Activated CD4-positive, alpha-beta T cell treated with anti-CD3 and anti-CD28 coated beads for 48 hours (primary cell): Measurements from ENCODE around the gene CNOT3.
A peak's percentile ranks its signal among the peaks of the same experiment; 100 is the strongest.
"Not testable (repeated sequence)": the region's sequence is repeated elsewhere in the genome, so short reads cannot be mapped to it uniquely, and the experiment has no call there.

Source experiments
- DNase-seq: peaks from one replicate; pipeline ENCODE4 v3.0.0-alpha.2; 2020

CNOT3 gene

DNA sequence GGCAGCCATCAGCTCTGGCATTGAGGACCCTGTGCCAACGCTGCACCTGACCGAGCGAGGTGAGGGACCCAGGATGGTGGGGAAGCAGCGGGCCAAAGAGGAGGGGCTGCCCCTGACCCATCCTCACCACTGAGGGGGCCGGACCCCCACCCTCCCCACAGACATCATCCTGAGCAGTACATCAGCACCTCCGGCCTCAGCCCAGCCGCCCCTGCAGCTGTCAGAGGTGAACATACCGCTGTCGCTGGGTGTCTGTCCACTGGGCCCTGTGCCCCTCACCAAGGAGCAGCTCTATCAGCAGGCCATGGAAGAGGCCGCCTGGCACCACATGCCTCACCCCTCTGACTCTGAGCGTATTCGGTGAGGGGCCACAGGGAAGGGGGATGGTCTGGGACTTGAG, 14.7 kb downstream of the CNOT3 start:
- no peak for DNase-seq

DNA sequence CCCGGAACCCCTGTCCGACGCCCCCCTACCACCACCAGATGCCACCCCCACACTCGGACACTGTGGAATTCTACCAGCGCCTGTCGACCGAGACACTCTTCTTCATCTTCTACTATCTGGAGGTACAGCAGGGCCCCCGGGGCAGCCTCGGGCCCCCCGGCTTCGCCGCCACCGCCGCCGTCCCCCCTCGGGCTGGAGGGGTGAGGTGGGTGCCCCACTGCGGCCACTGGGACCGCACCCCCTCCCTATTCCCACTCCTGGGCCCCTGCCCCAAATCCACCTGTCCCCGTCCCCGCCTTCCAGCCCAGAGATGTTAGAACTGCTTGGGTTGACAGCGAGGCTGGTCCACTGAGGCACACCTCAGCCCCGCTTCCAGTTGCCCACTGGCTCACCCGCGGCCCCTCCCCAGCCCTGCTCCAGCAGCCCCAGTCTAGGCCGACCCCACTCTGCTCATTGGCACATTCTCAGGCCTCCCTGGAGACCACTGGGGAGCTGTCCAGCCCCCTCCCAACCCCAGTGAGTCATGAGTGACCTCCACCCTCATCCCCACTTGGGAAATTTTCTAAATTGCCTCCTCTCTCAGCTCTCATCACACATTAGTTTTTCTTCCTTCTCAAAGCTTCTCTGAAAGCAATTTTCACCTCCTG, 15.4 kb downstream of the CNOT3 start:
- no peak for DNase-seq

DNA sequence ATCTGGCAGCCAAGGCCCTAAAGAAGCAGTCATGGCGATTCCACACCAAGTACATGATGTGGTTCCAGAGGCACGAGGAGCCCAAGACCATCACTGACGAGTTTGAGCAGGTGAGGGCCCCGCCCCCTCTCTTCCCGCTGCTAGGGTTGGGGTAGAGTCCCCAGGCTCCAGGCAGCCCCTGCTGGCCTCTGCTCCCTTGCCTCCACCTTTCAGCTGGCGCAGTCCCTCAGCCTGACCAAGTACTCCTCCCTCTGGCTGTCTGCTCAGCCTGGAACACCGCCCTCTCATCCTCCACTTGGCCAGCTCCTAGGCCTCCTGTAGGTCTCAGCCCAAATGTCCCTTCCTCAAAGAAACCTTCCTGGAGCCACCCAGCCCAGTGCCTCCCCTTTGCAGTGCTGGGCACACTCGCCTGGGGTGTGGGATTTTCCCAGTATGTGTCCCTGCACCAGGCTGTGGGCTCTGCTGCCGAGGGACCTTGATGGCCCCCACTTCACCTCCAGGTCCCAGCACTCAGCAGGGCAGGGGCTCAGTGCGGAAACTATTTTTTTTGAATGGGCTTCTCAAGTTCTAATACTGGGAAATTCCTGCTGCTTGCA, 16.3 kb downstream of the CNOT3 start:
- no peak for DNase-seq

DNA sequence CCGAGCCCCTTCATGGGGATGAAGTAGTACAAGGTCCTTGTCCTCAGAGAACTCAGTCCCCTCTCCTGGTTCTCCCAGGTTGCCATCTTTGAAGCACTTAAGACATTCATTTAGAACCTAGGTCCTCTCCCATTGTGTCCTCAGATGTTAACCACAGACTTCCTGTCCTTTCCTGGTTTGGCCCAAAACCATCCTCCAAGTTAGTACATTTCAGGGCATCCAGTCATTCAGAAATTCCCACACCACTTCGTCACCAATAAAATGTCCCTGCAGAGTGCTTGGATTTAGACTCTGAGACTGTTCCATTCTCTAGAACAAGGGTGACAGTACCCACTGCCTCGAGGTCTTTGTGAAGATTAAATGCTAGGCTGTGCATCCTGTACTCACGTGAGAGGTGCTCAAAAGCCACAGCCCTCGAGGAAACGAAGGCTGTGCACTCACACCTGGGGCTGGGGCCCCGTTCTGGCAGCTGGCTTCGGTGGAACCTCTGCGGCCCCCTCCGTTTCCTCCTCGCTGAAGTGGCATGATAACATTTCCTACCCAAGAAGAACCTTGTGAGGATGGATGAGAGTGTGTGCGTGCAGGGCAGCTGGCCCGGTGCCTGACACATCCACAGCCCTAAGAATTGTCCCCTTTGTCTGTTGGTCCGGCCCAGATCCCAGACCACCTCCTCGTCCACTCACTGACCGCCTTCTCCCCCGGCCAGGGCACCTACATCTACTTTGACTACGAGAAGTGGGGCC, 17.2 kb downstream of the CNOT3 start:
- peak; percentile 58 for DNase-seq

DNA sequence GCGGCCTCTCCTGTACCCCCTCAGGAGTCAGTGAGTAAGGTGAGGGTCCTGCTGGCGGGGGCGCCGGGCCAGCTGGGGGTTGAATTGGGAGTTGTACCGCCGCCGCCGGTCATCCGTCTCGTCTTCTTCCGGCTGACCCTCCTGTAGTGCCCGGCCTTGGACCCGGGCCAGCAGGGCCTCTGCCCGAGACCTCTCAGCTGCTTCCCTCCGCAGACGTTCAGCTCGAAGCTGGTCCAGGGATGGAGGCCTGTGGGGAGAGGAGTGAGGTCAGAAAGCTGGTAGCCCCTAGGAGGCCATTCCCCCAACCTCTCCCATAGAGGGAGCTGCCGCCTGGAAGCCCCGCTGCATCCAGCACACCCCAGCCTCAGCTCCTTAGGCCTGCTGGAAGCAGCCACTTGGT, 18.1 kb downstream of the CNOT3 start:
- DNase-seq, result no peak

DNA sequence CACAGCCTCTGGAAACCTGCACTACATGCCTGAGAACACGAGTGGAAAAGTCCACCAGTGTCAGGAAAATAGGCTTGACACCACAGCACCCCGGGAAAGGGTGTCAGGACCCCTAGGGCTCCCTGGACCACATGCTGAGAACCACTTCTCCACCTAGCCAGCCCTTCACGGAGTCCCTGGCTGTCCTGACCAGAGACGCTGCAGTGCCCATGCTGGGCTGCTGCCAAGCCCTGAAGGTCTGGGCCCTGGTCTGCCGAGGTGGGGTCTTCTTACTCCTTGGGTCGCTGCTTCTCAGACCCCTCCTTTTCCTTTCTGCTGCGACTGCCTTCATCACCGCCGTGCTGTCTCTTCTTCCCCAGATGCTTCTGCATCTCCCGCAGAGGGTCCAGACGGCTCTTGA, 18.9 kb downstream of the CNOT3 start:
- no peak for DNase-seq

DNA sequence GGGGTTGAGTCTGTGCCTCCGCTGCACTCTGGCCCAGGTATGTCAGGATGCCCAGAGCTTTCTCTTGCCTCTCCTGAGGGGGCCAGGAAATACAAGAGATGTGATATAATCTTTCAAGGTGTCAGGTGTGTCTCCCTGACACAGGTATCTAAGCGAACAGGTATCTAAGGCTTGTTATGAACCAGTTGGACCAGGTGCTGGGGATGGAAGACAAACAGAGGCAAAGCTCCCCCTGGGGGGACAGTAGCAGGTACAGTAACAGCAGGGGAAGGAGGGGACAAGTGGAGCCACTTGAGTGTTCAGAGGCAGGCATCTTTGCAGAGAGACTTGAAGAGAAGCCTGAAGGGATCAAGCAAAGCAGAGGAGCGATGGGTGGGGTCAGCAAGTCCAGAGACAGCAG, 19.4 kb downstream of the CNOT3 start:
- no peak for DNase-seq

DNA sequence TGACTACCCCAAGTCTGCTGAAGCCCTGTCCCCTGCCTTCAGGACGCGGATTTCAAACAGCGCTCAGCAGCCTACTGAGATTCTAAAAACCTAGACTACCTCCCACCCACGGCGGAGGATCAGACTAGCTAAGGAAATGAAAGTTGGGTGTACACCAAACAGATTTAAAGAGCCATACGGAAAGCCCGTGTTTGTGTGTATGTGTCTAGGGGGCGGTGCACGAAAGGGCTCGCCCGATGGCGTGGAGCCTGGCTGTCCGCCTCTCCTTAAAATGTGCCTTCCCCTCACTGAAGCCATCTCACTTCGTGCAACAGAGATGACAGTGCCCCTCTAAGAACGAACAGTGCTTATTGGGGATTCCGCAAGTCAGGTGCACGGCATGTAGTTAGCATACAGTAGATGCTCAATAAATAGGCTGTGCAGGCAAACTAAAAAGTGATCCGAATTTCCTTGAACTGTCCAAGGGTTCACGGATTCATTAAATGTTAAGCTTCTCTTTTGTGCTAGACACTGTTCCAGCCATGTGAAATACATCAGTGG, 21.3 kb downstream of the CNOT3 start:
- DNase-seq, result peak; percentile 58

DNA sequence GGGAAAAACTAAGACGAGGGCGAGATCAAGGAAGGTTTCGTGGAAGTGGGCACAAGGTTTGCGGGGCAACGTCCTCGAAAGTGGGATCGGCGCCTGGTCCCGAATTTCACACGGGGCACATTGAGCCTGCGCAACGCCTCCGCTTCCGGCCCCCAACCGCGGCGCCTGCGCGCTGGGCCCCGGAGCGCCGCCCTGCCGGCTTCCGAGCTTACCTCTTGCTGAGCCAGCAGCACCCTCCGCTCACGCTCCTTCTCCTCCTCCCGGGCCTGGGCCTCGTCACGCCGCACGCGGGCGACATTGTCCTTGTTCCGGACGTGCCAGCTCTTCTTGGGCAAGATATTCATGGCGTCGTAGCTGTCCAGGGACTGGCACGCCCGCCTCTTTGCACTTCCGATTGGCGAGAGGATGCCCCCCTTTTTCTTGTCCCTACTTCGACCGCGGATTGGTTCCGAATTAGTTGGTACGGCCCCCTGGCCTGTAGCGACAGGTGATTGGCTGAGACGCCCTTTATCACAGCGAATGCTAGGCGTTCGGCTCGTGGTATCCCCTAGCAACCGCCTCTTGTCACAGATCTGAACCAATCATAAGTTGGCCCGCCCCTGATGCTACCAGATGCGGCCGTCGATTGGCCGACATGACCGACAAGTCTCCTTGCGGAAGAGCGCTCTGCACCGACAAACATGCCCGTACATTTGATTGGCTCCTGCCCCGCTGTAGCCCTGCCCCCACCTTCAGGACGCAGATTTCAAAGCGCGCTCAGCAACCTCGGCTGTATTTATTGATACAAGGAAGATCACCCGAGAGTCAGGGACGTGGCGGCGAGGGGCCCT, 22.0 kb downstream of the CNOT3 start, which contains the start of gene LENG1:
LENG1 (minus strand) TSS at position 370 of the 830 bp plus-strand sequence; CDS start at position 344, 26 bp downstream.
- peak; percentile 99 for DNase-seq

DNA sequence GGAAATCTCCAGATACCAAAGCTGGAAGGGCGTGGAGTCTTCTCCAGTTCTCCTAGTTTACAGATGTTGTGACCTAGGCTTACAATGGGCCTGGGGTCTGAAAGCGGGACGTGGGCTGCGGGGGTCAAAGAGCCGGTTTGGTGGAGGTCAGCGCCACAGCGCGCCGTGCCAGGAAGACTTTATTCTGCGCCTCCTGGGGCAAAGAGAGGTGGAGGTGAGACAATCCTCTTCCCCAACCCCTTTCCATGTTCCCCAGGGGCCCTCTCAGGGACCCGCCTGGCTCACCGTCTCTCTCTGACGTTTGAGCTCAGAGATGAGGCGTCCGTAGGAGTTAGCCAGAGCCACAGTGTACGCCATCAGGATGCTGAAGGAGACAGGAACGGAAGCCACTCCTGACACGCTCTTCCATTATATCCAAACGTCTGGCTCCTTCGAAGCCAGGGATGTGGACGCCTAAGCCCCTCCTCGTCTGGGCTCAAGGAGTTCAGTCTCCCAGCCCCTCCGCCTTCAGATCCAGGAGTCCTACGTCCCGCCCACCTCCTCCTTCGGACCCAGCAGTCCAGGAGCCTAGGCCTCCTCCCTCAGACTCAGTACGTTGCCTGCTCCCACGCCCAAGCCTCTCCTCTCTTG, 22.7 kb downstream of the CNOT3 start:
- peak; percentile 22 for DNase-seq

DNA sequence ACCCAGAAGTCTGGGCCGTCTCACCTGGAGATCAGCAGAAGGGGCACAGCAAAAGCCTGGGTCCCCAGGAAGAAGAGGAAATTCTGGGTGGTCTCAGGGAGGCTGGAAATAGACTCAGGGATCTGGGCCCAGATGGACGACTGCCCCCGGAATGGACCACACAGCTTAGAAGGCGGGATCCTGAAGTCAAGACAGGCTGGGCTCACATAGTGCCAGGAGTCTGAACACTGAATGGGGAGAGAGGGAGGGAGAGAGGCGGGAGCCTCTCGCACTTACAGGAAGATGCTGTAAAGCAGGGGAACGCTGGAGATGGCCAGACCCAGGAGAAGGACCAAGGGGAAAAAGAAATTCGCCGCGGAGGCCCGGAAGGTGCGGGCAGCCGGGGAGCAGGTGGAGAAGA, 23.3 kb downstream of the CNOT3 start:
- DNase-seq, result no peak

DNA sequence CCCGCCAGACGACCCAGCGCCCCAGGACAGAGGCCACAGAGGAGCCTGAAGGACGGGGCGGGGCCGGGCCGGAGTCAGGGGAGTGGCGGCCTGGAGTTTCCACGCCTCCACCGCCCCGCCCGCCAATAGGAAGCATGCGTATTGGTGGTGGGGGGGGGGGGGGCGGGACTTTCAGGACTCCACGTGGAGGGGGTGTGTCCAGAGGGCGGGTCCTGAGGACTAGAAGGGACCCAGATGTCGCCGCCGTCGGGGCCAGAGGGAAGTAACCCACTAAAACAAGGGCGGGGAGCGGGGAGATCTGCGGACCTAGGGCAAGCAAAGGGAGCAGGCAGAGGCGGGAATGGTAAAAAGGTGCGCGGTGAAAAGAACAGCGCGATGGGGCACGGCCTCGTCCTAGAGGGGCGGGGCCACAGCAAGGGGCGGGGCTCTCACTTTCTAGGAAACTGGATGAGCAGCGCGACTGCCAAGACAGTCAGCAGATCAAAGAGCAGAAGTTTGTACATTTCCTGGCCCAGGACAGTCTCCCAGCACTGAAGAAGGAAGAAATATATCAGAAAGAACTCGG, 24.8 kb downstream of the CNOT3 start:
- peak; percentile 90 for DNase-seq

DNA sequence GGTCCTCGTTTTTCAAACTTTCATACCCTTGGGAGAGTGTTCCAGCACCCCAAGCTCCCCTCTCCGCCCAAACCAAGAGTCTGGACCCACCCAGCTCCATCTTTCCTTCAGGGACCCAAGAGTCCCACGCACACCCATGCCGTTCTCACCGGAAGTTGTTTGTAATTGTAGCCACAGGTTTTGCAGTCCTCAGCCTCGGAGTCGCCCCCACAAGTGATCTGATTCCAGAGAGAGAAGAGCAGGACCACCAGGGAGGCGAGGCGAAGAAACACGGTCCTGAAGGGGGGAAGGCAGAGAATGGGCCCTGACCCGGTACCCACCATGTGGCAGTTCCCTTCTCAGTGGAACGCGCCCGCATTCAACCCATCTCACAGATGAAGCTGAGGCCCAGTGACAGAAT, 25.3 kb downstream of the CNOT3 start:
- DNase-seq, result no peak

DNA sequence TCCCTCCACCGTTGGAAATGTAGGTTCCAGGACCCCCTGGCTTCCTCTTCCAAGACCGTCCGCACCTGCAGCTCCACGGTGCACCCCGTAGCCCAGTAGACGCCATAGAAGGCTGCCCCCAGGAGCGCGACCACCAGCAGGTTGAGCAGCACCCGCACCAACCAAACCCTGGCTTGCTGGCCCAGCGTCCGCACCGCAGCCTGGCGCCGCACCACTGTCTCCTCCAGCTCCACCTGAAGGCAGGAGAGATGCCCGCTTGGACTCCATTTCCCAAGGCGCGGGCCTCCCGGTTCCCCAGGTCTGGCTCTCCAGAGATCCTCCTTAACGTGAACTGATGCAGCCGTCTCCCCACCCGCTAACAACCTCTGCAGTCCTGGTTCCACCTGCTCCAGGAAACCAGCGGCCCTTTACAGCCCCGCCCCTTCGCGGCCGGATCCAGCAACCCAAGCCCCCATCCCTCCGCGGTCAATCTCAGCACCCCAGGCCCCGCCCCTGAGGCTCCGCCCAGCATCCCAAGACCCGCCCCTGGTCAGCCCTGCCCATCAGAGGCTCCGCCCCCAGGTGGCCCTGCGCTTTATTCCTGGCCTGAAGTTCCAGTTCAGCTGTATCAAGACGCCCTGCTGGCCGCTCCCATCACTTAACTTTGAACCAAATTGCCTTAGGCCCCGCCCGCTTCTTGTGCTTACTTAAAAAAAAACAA, 27.0 kb downstream of the CNOT3 start:
- peak; percentile 79 for DNase-seq

DNA sequence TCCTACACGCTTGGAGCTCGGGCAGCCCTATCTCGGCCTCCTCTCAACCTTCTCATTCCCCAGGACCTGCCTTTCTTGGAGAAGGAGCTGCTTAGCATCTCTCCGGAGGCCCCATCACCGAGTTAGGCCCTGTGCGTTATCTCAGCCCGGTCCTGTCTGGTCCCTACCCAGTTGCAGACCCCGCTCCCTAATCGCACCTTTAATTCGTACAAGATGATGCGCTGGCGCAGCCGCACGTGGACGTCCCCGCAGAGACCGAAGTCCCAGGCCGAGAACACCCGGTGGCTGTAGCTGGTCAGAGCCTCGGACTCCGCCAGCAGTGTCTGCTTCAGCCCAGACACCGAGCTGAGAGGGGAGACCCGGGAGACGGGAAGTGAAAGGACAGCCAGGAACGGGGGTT, 27.7 kb downstream of the CNOT3 start:
- no peak for DNase-seq

DNA sequence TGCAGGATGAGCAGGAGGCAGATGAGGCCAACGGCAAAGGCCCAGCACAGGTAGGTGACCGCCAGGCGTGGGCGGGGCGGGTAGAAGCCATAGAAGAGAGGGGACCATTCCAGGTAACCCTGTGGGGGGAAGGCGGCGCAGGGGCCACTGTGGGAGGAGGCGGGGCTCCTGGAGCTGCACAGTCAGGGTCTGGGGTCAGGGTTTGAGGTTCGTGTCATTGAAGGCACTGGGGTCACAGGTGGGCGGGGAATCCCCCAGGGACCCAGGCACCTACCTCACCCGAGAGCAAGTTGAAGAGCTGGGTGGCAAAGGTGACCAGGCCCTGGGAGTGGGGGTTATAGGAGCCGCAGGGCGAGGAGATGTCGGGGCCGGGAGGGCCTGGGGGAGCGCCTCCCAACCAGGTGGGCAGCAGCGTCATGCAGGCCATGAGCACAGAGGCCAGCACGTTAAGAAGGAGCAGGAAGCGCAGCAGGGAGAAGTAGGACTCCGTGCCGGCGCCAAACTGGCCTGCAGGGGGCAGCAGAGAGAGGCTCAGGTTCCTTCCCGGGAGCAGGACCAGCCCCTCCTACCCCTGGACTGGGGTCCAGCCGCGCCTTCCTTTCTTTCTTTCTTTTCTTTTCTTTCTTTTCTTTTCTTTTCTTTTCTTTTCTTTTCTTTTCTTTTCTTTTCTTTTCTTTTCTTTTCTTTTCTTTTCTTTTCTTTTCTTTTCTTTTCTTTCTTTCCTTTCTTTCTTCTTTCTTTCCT, 30.8 kb downstream of the CNOT3 start:
- DNase-seq, result peak; percentile 96

DNA sequence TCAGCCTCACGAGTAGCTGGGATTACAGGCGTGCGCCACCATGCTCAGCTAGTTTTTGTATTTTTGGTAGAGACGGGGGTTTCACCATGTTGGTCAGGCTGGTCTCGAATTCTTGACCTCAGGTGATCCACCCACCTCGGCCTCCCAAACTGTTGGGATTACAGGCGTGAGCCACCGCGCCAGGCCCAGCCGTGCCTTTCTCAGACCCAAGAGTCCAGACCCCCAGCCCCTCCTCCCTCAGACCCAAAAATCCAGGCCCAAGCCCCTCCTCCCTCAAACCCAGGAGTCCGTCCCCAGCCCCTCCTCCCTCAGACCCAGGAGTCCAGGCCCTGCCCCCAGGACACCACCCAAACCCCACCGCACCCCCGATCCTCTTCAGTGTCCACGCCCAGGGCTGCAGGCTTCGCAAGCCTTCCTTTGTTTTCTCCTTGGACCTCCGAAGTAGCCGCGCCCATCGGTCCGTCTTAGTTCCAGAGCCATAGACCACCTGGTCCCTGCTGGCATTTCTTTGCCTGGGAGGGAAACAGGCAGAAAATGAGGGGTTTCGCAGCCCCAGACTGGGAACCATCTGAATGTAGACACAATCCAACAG, 31.7 kb downstream of the CNOT3 start:
- no peak for DNase-seq

DNA sequence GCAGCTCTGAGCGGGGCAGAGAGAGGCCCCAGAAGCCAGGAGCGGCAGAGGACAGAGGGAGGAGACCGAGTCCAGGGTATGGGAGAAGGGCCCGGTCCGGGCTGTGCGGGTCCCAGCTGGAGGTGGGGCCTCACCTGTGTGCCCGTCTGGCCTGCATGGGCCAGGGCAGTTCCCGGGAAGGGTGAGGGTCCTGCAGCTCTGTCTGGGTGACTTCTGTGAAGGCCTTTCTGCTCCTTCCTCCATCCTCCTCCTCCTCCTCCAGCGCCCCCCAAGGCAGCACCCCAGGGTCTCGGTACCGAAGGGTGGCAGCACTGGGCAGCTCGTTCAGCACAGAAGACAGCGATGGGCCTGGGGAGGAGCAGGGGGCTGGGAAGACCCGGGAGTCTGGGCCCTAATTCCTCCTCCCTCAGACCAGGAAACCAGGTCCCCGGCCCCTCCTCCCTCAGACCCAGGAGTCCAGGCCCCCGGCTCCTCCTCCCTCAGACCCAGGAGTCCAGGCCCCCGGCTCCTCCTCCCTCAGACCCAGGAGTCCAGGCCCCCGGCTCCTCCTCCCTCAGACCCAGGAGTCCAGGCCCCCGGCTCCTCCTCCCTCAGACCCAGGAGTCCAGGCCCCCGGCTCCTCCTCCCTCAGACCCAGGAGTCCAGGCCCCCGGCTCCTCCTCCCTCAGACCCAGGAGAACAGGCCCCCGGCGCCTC, 34.3 kb downstream of the CNOT3 start:
- not testable (repeated sequence) for DNase-seq

DNA sequence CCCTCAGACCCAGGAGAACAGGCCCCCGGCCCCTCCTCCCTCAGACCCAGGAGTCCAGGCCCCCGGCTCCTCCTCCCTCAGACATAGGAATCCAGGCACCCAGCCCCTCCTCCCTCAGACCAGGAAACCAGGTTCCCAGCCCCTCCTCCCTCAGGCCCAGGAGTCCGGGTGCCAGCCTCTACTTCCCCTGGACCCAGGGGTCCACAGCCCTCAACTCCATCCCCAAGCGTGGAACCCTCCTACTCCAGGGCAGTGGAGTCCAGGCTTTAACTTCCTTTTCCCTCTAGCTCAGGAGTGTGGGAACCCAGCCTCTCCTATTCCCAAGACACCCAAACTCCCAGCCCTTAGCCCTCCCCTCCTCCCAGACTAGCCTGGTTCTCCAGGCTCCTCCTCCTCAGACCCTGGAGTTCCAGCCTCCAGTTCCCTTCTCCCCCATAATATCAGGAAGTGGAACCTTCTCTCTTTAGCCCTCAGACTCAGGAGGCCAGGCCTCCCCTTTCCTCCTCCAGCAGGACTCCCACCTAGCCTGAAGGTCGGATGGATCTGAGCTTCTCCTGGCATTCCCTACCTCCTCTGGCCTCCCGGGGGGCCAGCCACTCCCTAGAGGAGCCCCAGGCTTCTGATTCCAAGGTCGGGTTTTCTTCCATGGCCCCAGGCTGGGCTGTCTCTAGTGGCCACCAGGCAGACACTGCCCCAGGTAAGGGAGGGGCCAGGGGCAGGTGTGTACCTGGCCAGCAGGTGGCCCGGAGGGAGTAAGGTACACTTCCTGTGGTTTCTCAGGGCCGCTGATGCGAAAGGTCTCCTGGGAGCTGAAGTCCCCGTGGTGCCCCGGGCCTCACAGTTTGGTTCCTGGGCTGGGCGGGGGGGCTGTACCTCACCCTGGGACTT, 35.2 kb downstream of the CNOT3 start, which contains the start of gene TMC4:
TMC4 (minus strand) TSS at position 690 of the 888 bp plus-strand sequence; CDS start at position 647, 43 bp downstream.
- DNase-seq, result no peak
